Iris pigment epithelial cell (primary cell): ENCODE results near the gene CTAG1B.
"Not testable (repeated sequence)": the region's sequence is repeated elsewhere in the genome, so short reads cannot be mapped to it uniquely, and the experiment has no call there.

Source experiments
- DNase-seq: peaks from one replicate; pipeline ENCODE4 v3.0.0-alpha.2; 2011; ENCODE audit warnings: low read depth

CTAG1B gene

GRCh38 chrX:154620767-154621414 is 1.8 kb upstream of the CTAG1B start:
- DNase-seq = not testable (repeated sequence)

- not testable (repeated sequence) for DNase-seq
Observed at GRCh38 chrX:154613586-154613985, 5.5 kb downstream of the CTAG1B start.

GRCh38 chrX:154611146-154611545 is 7.9 kb downstream of the CTAG1B start:
- DNase-seq = not testable (repeated sequence)

- not testable (repeated sequence) for DNase-seq
Observed at GRCh38 chrX:154608823-154609222, 10.3 kb downstream of the CTAG1B start.

DNA sequence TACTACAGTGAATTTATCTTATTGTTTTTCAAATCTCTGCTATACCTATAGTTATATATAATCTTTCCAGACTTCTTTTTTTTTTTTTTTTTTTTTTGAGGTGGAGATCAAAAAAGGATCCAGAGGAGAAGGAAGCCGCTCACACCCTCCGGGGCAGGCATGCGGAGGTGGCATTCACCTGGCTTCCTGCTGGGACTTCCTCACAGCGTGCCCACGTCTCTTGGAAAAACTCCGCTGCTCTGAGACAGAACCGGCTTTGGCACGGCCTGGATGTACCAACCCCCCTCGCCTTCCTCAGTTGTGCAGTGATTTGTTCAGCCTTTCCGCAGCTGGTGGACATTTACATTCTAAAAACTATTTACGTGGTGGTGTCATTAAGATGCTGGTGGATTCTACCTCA is 11.1 kb downstream of the CTAG1B start:
- not testable (repeated sequence) for DNase-seq

DNA sequence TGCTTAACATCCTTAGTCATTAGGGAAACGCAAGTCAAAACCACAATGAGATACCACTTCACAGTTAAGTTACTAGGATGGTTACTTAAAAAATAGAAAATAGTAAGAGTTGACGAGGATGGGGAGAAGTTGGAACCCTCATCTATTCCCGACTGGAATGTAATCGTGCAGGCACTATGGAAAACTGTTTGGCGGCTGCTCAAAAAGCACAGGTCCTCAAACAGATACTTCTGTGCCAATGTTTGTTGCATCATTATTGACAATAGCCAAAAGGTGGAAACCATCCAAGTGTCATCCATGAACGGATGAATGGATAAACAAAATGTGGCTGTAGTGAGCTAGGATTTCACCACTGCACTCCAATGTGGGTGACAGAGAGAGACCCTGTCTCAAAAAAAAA is 11.7 kb downstream of the CTAG1B start:
- no peak for DNase-seq

DNA sequence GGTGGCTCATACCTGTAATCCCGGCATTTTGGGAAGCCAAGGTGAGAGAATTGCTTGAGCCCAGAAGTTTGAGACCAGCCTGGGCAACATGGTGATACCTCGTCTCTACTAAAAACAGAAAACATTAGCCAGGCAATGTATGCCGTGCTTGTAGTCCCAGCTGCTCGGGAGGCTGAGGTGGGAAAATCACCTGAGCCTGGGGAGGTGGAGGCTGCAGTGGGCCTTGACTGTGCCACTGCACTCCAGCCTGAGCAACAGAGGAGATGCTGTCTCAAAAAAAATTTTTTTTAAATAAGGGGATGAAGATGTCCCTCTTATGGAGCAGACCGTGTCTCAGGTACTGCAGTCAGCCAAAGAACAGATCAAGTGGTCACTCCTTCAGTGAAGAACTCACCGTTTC is 13.5 kb downstream of the CTAG1B start:
- no peak for DNase-seq

DNA sequence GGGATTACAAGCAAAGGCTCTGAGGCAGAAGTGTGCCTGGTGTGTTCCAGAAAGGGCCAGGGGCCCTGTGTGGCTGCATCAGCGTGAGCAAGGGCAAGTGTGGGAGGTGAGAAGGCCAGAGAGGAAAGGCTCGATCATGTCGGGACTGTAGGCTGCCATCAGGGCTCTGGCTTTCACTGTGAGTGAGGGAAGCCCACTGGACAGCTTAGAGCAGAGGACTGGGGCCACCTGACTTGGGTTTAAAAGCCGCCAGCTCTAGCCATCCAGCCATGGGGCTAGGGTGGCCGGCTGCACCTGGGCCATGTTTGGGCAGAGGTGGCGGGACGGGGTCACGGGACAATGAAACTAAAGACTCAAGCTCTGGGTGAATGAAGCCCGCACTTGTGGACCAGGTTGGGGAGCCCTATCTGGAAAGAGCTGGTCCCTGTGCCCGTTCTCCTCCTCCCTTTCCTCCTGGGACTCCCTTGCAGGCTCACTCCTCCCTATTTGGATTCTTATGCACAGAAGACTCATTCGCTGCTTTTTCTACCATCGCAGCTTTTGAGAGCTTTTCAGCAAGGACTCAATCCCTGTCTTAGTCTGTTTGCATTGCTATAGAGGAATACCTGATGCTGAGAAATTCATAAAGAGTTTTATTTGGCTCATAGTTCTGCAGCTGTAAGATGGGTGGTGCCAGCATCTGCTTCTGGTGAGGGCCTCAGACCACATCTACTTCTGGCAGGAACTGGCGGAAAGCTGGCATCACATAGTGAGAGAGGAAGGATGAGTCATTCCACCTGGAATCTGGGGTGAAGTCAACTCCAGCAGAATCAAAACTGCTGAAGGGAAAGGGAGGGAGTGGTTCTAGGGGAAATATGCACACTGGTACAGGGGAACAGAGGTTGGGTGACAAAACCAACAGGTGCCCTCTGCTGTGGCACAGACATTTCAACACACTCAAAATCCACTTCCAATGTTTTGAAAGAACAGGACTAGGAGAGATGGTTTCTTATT is 15.3 kb downstream of the CTAG1B start:
- DNase-seq = peak; percentile 59

DNA sequence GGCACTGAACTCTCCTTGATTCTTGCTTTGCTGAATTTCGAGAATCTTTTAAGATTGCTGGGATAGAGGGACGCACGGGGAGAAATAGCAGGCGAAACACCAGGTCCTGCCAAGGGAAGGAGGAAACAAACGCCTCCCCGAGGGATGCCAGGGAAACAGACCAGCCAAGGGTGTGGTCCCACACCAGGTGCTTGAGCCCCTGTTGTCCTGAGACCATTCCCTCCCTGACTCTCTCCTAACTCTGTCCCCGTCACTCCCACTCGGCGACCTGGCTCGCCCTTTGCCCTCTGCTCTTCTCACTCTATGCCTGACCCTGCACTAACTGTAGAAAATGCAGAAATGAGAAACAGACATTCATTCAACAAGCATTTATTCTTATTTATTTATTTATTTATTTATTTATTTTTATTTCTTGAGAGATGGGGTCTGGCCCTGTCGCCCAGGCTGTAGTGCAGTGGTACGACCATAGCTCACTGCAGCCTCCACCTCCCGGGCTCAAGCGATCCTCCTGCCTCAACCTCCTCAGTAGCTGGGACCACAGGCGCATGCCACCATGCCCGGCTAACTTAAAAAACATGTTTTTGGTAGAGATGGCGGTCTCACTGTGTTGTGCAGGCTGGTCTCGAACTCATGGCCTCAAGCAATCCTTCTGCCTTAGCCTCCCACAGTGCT is 16.2 kb downstream of the CTAG1B start:
- DNase-seq = no peak

- no peak for DNase-seq
Observed at GRCh38 chrX:154602226-154602625, 16.9 kb downstream of the CTAG1B start.

DNA sequence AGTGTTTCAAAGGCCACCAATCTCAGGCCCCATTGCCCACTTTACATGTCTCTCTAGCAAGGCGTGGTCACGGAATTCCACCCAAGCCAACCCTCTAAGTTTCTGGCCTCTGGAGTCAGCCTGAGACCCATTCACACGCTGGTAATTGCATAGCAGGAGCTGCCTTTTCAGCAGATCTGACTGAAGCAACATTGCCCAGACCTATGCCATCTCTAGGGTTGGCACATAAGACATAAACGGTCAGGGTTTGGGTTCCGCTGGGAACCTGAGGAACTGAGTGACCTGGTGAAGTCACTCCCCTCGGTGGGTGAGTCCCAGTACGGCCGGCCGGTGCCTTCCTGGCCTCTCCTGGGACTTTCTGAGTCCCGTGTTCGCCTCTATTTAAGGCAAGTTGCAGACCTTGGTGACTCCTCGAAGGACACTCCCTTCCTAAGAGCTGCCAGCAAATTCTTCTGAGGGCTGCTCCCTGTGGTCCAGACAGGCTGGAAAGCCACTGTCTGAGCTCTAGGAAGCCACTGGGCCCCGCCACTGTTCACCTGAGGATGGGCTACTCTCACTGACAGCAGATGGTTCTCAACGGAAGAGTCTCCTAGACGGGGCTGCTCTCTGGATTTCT is 18.2 kb downstream of the CTAG1B start:
- peak; percentile 61 for DNase-seq

DNA sequence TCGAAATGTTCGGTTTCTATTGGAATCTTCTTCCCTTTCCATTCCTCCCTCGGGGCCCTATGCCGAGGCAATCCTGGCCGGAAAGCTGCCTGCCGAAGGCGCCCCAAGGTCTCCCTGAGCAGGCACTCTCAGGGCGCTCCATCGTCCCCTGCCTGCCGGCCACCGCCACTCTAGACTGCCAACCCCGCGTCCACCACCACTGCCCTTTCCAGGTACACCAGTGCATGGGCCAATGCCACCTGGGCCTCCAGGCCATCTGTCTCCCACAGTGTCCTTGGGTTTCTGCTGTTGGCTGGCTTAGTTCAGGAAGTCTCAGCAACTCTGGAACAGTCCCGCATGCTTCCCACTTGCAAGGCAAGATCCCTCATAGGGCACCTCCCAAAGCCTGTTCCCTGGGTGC is 19.6 kb downstream of the CTAG1B start:
- no peak for DNase-seq

GRCh38 chrX:154598656-154599055 is 20.4 kb downstream of the CTAG1B start:
- no peak for DNase-seq

GRCh38 chrX:154597221-154597620 is 21.9 kb downstream of the CTAG1B start:
- no peak for DNase-seq

GRCh38 chrX:154596290-154596929 is 22.7 kb downstream of the CTAG1B start:
- DNase-seq = peak; percentile 73

DNA sequence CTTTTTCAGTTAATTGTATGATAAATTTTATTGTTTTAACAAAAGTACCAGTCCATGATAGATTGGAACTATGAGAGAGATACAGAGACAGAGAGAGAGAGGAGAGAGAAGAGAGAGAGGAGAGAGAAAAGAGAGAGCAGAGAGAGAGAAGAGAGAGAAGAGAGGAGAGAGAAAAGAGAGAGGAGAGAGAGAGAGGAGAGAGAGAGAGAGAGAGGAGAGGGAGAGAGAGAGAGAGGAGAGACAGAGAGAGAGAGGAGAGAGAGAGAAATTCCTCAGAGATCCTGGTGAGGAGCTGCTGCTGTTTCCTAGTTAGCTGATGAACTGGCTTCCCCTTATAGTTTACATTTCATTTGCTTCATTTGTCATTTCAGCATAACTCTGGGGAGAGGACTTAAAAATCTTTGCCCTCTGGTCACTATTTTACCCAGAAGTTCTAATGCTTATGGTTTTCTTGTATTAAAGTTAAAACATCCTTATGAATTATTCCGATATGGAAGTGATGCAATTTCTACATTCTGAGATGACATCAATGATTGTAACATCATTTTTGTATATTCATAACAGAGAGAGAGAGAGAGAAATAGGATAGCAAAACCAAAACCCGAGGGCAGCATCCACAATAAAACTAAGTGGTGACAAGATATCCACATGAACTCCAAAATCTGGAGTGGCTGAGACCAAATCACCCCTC is 23.4 kb downstream of the CTAG1B start:
- peak; percentile 12 for DNase-seq

- no peak for DNase-seq
Observed at GRCh38 chrX:154594491-154594890, 24.6 kb downstream of the CTAG1B start.

- no peak for DNase-seq
Observed at GRCh38 chrX:154593201-154593600, 25.9 kb downstream of the CTAG1B start.

GRCh38 chrX:154592505-154592904 is 26.6 kb downstream of the CTAG1B start:
- DNase-seq = no peak

GRCh38 chrX:154590415-154590814 is 28.7 kb downstream of the CTAG1B start:
- DNase-seq = not testable (repeated sequence)

- not testable (repeated sequence) for DNase-seq
Observed at GRCh38 chrX:154584585-154585183, 34.4 kb downstream of the CTAG1B start, which contains the start of gene CTAG1A. Gene CTAG1A (plus strand): TSS chrX:154585133. CDS start chrX:154585207, 74 bp downstream.
